NCI-H748 (cell line): ENCODE data around the gene RNF138.
"Not testable (repeated sequence)": the region's sequence is repeated elsewhere in the genome, so short reads cannot be mapped to it uniquely, and the experiment has no call there.

Source experiments
- DNase-seq: peaks from one replicate; lab custom pipeline; 2025; ENCODE audit not compliant: unreplicated experiment; lab: John Stamatoyannopoulos, UW

The RNF138 gene

DNA sequence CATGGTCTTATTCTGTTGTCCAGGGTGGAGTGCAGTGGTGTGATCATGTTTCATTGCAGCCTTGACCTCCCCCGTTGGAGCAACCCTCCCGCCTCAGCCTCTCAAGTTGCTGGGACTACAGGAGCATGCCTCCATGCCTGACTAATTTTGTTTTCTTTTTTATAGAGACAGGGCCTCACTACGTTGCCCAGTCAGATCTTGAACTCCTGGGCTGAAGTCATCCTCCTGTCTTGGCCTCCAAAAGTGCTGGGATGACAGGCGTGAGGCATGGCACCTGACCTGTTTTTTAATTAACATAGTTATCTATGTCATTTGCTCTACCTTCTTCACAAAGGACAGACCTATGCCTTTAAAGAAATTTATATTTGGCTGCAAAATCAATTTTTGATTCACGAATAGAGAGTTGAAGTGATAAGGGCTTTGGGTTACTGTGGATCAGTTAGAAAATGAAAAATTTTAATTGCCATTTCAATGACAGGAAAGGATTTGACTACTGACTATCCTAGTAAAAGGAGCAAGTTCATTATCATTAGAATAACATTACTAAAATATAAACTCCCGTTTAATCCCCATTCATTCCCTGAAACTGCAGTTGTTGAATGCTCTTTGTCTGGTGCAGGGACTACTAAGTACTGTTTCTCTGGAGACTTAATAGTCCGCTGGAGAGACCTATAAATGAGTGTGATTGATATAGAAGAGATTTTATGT, 3.7 kb downstream of the RNF138 start:
- DNase-seq: no peak

DNA sequence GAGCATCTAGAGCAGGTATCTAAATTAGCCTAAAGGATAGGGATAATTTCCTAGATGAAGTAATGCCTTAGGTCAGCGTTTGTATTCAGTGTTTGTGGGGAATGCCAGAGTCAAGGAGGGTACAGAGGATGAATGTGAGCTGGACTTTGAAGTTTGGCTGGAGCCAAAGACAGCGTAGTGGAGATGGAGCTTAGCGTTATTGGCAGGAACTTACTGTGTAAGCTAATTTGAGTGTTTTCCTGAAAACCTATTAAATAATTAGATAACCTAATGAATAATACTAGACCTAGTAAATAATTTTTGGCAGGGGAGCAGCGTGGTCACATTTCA, 4.2 kb downstream of the RNF138 start:
- no peak for DNase-seq

DNA sequence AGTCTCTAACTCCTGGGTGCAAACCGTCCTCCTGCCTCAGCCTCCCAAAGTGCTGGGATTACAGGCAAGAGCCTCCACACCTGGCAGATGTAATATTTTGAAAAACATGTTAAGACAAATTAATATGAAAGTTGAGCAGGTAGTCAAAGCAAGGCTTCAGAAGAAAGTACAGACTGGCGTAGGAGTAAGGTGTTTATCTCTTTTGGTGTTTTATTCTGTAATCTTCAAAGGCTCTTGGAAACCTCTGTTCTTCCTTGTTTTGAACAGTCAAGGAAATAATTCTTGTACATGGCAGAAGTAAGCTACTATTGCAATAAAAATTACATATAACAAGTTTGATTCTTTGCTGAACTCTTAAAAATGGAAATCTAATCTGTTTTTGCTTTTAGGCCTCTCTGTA, 5.3 kb downstream of the RNF138 start:
- DNase-seq: no peak

DNA sequence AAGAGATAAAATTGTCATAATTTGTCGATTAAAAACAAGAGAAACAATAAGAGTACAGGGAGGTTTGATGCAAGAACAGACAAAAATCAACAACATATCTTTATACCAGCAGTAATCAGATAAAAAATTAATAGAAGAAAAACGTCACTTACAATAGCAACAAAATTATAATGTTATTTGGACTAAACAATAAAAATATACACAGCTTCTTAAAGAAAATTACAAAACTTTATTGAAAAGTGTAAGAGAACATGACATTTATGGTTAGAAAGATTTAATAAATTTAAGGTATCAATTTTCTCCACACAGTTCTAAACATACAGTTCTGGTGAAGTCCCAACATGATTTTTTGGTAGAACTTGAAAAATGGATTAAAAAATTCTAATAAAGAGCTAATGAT, 12.8 kb downstream of the RNF138 start:
- DNase-seq: no peak

DNA sequence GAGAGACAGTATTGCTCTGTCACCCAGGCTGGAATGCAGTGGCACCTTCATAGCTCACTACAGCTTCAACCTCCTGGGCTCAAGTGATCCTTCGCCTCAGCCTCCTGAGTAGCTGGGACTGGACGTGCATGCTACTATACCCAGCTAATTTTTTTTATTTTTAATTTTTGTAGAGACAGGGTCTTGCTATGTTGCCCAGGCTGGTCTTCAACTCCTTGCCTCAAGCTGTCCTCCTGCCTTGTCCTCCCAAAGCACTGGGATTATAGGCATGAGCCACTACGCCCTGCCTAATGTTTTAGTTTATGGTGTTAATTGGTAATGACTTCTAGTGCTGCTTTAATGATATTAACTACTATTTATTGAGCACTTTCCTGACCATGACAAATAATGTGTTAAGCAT, 18.3 kb downstream of the RNF138 start:
- no peak for DNase-seq

DNA sequence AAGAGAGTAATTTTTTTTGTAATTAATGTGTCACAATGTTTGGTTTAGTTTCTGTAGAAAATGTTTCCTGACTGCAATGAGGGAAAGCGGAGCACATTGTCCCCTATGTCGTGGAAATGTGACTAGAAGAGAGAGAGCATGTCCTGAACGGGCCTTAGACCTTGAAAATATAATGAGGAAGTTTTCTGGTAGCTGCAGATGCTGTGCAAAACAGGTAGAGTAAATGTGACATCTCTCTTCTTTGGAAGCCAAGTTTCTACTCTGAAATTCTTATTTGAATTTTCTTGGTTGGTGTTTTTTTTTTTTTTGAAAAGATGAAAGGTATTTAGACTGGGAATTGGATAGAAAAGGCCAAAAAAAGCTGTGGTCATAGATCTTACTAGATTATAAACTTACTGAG, 20.0 kb downstream of the RNF138 start:
- no peak for DNase-seq

DNA sequence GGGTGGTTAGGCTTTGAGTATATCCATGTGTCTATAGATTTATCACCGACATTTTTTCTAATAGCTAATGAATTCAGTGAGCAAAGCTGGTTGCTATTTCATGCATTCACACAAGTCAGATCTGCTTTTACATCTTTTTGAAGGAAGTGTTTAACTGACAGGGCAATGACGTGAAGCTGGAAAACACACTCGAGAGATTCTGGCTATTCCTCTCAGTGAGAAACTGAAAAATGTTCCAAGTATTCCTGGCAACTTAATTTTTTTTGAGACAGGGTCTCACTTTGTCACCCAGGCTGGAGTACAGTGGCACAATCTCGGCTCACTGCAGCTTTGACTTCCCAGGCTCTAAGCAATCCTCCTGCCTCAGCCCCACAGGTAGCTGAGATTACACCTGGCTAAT, 21.2 kb downstream of the RNF138 start:
- DNase-seq: no peak

DNA sequence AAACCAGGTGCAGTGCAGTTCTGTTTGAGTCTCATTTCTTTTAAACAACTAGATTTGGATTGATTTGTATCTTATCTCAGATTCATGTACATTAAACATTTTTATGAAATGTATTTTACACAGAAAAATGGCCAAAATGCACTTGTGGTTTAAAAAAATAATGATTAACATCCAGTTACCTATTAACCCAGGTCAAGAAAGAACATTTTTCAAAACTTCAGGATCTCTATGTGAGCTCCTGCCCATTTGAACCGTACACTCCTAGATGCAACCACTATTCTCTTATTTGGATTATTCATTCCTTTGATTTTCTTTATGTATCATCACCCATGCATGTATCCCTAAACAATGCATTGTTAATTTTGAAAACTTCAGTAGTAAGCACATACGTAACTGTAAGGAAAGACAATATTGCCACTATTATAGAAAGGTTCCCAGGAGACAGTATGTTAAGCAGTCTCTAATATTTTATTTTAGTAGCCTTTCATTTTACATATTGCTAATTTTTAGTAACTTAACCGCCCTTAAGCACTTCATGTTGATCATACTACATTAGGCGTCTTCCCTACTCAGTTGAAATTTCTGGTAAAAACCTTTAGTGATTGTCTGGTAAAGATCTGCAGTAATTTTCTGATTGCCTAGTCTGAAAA, 22.7 kb downstream of the RNF138 start:
- no peak for DNase-seq

DNA sequence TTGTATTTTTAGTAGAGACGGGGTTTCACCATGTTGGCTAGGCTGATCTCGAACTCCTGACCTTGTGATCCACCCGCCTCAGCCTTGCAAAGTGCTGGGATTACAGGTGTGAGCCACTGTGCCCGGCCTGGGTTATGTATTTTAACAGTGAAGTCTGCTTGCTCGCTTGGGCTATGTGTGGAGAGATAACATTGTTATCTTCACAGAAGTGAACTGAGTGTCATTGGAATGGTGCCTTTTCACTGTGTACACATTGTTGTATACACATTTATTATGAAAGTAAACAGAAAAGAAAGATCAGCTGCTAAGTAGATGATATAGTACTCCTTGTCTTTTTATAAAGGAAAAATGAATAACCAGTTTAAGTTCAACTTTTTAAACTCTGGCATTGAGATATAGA, 30.4 kb downstream of the RNF138 start:
- no peak for DNase-seq

DNA sequence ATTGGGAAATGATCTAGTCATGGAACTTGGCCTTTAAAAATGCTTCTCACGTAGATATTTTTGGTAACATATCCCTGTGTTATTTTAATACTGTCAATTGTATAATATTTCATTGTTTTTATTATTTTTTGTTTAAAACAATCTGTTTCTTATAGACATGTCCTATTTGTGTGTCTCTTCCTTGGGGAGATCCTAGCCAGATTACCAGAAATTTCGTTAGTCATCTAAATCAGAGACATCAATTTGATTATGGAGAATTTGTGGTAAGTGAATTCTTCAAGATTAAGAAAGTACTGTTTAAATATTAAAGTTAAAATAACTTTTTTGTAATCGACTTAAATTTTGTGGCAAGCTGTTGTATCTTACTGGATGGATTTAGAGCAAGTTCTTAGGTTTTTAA, 34.9 kb downstream of the RNF138 start:
- DNase-seq: no peak

DNA sequence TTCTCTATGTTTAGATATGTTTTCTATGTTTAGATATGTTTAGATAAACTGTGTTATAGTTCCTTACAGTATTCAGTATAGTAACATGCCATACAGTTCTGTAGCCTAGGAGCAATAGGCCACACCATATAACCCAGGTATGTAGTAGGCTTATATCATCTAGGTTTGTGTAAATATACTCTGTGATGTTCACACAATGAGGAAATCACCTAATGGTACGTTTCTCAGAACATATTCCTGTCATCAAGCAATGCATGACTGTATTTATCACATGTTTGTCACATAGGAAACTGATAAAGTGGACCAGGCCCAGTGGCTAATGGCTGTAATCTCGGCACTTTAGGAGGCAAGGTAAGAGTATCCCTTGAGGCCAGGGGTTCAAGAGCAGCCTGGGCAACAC, 44.0 kb downstream of the RNF138 start:
- no peak for DNase-seq

DNA sequence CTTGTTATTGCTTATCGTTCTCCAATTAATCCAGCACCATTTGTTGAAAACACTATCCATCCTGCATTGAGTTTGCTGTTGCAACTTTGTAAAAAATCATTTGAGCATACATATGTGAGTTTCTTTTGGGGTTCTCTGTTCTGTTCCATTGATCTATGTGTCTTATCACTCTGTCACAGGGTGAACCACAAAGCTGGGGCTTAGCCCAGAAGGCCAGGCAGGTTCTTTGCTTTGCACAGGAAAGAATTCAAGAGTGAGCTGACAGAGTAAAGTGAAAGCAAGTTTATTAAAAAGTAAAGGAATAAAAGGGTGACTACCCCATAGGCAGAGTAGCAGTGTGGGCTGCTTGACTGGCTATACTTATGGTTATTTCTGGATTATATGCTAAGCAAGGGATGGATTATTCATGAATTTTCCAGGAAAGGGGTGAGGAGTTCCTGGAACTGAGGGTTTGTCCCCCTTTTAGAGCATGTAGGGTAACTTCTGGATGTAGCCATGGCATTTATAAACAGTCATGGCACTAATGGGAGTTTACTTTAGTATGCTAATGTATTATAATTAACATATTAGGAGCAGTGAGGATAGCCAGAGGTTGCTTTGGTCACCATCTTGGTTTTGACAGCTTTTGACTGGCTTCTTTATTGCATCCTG, 46.8 kb downstream of the RNF138 start:
- DNase-seq: no peak

DNA sequence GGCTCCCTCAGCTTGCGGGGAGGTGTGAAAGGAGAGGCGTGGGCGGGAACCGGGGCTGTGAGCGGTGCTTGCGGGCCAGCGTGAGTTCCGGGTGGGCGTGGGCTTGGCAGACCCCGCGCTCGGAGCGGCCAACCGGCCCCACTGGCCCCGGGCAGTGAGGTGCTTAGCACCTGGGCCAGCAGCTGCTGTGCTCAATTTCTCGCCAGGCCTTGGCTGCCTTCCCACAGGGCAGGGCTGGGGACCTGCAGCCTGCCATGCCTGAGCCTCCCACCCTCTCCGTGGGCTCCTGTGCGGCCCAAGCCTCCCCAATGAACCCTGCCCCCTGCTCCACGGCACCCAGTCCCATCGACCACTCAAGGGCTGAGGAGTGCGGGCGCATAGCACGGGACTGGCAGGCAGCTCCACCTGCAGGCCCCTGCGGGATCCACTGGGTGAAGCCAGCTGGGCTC, 48.2 kb downstream of the RNF138 start:
- no peak for DNase-seq

DNA sequence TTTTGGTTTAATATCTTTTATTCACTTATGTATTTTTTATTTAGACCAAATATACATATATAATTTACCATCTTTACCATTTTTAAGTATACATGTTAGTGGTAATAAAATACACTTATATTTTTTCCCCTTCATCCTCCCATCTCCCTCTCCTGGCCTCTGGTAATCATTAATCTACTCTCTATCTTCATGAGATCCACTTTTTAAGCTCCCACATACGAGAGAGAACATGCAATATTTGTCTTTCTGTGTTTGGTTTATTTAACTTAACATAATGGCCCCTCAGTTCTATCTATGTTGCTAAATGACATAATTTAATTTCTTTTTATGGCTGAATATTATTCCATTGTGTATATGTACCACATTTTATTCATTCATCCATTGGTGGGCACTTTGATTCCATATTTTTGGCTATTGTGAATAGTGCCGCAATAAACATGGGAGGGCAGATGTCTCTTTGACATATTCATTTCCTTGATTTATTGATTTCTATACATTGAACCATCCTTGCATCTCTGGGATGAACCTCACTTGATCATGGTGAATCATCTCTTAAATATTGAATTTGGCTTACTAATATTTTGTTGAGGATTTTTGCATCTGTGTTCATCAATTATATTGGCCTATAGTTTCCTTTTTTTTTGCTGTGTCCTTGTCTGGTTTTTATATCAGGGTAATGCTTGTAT, 56.7 kb downstream of the RNF138 start:
- DNase-seq: no peak

DNA sequence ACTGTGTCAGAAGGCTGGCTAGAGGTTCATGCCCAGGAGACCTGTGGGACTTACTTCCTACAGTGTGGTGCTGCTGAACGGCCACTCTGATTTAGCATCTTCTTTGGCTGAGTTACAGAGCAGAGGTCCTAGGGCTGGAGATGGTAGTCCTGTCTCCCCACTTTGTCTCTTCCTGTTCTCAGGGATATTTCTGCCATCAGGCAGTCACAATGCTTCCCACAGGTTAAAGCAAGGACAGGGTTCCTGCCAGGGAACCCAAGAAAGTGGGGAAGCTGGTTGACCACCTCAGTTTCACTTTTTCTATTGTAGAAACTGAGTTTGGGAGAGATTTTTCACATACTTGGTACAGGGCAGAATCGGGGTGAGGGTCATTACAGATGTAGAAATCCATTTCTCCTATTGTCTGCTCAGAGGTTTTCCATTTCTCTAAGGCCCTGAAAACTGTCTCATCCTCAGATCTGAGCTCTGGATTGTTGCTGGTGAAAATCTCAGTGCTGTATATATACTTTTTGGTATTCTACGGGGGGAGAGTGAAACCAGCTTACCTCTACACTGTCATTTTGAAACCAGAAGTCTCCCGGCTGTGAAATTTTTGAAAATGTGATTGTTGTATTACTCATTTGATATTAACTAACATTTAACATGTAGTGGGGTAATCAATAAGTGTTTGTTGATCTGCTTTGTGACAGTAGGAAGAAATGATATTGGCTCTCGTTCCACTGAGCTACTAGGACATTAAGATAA, 61.2 kb downstream of the RNF138 start:
- no peak for DNase-seq

DNA sequence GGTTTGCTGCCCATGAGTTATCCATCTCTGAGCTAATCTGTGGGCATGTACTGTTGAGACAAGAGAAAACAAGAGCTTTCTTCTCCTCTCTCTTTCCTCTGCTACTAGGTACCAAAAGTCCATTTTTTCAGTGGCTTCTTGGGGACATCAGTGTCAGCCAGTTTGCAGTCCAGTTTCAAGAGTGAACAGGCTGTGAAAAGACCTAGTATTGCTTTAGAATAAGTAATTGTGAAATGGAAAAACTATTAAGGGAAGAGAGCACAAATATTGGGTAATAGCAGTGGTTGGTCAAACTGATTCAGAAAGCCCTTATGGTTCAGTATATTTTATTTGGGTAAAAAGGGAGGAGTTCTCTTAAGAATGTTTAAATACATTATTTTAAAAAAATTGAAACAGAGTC, 65.2 kb downstream of the RNF138 start:
- DNase-seq: no peak

DNA sequence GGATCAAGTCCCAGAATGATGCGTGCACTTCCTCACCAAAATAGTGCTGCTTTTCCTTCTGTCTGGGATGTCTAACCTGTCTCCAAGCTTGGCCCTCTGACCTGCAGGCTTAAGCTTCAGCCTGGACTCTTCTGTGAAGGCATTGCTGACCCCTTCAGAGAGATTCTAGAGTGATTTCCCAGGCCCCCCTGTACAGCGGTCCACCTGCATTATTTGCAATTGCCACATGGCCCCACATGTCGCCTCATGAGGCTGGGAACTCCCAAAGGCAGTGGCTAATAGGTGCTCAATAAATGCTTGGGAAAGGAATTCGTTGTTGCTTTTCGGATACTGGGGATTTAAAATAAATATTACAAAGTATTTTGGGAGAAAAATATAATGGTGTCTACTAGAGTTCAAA, 65.9 kb downstream of the RNF138 start:
- no peak for DNase-seq

DNA sequence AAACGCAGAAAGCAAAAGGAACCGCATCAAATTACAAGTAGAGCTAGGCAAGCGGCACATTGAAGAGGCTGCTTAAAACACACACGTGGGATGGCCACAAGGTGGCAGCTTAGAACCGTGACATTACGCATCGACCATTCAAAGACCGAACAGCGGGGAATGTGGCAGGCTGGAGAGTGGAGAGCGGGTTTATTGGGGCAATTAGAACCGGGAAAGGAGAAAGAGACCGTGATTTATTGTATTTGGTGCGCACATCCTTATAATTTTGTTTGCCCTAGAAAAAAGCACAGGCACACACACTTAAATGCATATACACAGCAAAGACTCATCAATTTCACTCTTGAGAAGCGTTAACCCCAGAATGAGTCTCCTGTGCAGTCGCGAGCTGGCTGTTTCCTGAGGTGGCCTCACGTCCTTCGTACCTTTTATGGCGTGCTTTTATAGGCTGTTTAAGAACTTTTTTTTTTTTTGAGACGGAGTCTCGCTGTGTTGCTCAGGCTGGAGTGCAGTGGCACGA, 66.5 kb downstream of the RNF138 start:
- peak; percentile 96 for DNase-seq

DNA sequence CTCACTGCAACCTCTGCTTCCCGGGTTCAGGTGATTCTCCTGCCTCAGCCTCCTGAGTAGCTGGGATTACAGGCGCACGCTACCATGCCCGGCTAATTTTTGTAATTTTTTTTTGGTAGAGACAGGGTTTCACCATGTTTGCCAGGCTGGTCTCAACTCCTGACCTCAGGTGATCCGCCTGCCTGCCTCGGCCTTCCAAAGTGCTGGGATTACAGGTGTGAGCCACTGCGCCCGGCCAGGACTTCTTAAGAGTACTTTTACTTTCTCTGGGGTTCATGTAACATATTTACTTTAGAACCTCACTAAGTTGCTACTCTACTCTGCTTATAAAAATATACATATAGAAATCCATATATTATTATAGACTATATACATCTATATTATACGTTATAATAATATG, 67.0 kb downstream of the RNF138 start:
- DNase-seq: not testable (repeated sequence)

DNA sequence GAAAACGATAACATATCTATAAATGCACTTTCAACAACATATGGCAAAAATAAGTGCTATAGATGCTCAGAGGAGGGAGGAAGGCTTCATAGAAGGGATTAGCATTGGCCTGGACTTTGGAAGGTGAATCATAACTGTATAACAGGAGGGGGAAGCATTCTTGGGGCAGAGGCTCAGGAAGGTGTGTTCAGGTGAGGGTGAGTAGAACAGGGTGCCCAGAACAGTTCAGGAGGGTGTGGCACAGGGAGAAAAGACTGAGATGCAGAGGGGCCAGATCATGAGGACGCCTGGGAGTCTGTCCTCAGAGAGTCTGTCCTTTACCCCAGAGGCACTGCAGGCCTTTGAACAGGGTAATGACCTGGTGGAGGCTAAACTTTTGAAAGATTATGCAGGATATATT, 68.9 kb downstream of the RNF138 start:
- DNase-seq: no peak
